ENCODE data around the gene NPR3. TPM values are rescaled to one million over a fixed set of nuclear protein-coding genes. Genes with fewer than 3 reads are reported as not detected.

NPR3 gene
- total and polyA plus RNA-seq, 4 donors: 0.70 to 15.4 (median 2.2) TPM

DNA sequence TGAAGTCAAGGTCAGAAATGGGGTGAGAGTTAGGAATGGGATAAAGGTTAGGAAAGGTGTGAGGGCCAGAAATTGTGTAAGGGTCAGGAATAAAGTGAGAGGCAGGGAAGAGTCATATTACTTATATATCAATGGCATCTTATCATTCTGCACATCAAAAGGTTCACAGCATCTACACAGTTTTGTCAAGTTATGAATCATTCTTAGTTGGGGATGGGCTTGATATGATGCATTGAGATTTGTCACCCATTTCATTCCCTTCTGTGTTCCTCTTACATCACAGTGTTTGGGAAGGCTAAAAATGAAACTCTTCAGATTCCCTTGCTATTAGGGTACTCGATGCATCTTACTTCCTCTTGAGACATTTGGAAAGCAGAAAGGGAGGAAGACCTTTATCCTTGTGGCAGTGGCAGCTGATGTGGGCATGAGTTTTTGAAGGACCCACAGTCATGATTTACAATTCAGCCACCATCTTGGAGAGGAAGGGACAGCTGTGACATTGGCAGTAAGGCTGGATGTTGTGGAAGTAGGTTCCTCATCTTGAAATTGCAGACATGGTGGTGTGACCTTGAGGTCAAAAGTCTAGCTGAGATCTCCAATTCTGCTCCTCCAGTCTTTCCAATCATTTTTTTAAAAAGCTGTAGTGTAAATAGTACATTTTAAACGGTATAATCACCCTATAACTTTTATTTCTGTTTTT lies 24.2 kb upstream of the NPR3 start:
- TF ChIP-seq NR2F2 (IDR thresholded peaks at IDR 0.05) (peak; percentile 66), HNF4A (conservative IDR thresholded peaks at IDR 0.05) (peak; percentile 76 to 85), JUND (IDR thresholded peaks at IDR 0.05) (no peak)
- 38% methylated on average over 2 of the region's 2 CpGs for WGBS
- Histone ChIP-seq H3K4me1 (ENCODE audit: control insufficient read depth in 4 of 4, insufficient read depth in 4 of 4, low read length in 3 of 4) (peaks cover 0 to 13% (median 13%) of the 10 kb centered on the region in 4 donors), H3K27ac (ENCODE audit: low read depth in 1 of 2, low read length in 2 of 2) (peak overlapping the region in 1 of 2 donors; percentile 9), H3K27me3 (ENCODE audit: control insufficient read depth in 4 of 4, insufficient read depth in 4 of 4, low read length in 3 of 4) (no peaks in the 10 kb centered on the region), H3K9me3 (ENCODE audit: control insufficient read depth in 4 of 4, low read length in 3 of 4) (peaks cover 0 to 3% (median 0%) of the 10 kb centered on the region in 4 donors), H3K36me3 (ENCODE audit: control insufficient read depth in 4 of 4, insufficient read depth in 3 of 4, low read depth in 1 of 4, low read length in 3 of 4) (peaks cover 0 to 3% (median 0%) of the 10 kb centered on the region in 4 donors), H3K9ac (ENCODE audit: low read depth in 1 of 2, low read length in 2 of 2) (no peak overlapping the region), H3K4me3 (ENCODE audit: low read depth in 1 of 3, low read length in 3 of 3) (no peak overlapping the region)
- DNase-seq (ENCODE audit: low spot score): no peak

- peaks cover 0 to 13% (median 13%) of the 10 kb centered on the region in 4 donors for H3K4me1 ChIP-seq (ENCODE audit: control insufficient read depth in 4 of 4, insufficient read depth in 4 of 4, low read length in 3 of 4)
- H3K27me3 ChIP-seq (ENCODE audit: control insufficient read depth in 4 of 4, insufficient read depth in 4 of 4, low read length in 3 of 4): no peaks in the 10 kb centered on the region
- H3K36me3 ChIP-seq (ENCODE audit: control insufficient read depth in 4 of 4, insufficient read depth in 3 of 4, low read depth in 1 of 4, low read length in 3 of 4): peaks cover 0 to 3% (median 0%) of the 10 kb centered on the region in 4 donors
- peaks cover 0 to 3% (median 0%) of the 10 kb centered on the region in 4 donors for H3K9me3 ChIP-seq (ENCODE audit: control insufficient read depth in 4 of 4, low read length in 3 of 4)
- TF ChIP-seq RXRA (IDR thresholded peaks at IDR 0.05) (peak; percentile 6 to 33), EGR1 (IDR thresholded peaks at IDR 0.05; ENCODE audit: low read depth in 2 of 2) (no peak), FOXA1 (IDR thresholded peaks at IDR 0.05) (no peak), GABPA (IDR thresholded peaks at IDR 0.05 in 1 of 2, conservative IDR thresholded peaks at IDR 0.05 in 1 of 2) (no peak), JUND (IDR thresholded peaks at IDR 0.05) (peak in 1 of 2 donors; percentile 11), YY1 (IDR thresholded peaks at IDR 0.05) (no peak), HNF4A (conservative IDR thresholded peaks at IDR 0.05) (peak in 1 of 2 donors; percentile 51), NR2F2 (IDR thresholded peaks at IDR 0.05) (peak; percentile 51), FOXA2 (IDR thresholded peaks at IDR 0.05) (no peak)
- TF ChIP-seq, protein P1, sequence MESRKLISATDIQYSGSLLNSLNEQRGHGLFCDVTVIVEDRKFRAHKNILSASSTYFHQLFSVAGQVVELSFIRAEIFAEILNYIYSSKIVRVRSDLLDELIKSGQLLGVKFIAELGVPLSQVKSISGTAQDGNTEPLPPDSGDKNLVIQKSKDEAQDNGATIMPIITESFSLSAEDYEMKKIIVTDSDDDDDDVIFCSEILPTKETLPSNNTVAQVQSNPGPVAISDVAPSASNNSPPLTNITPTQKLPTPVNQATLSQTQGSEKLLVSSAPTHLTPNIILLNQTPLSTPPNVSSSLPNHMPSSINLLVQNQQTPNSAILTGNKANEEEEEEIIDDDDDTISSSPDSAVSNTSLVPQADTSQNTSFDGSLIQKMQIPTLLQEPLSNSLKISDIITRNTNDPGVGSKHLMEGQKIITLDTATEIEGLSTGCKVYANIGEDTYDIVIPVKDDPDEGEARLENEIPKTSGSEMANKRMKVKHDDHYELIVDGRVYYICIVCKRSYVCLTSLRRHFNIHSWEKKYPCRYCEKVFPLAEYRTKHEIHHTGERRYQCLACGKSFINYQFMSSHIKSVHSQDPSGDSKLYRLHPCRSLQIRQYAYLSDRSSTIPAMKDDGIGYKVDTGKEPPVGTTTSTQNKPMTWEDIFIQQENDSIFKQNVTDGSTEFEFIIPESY (IDR thresholded peaks at IDR 0.05): no peak
- TF ChIP-seq, protein P2, sequence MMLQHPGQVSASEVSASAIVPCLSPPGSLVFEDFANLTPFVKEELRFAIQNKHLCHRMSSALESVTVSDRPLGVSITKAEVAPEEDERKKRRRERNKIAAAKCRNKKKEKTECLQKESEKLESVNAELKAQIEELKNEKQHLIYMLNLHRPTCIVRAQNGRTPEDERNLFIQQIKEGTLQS (IDR thresholded peaks at IDR 0.05): no peak
- no peak overlapping the region for H3K4me3 ChIP-seq (ENCODE audit: low read depth in 1 of 3, low read length in 3 of 3)
- no peak for DNase-seq (ENCODE audit: low spot score)
- no peak overlapping the region for H3K27ac ChIP-seq (ENCODE audit: low read depth in 1 of 2, low read length in 2 of 2)
- no peak overlapping the region for H3K9ac ChIP-seq (ENCODE audit: low read depth in 1 of 2, low read length in 2 of 2)
Observed at GRCh38 chr5:32687499-32687831, 23.7 kb upstream of the NPR3 start.

DNA sequence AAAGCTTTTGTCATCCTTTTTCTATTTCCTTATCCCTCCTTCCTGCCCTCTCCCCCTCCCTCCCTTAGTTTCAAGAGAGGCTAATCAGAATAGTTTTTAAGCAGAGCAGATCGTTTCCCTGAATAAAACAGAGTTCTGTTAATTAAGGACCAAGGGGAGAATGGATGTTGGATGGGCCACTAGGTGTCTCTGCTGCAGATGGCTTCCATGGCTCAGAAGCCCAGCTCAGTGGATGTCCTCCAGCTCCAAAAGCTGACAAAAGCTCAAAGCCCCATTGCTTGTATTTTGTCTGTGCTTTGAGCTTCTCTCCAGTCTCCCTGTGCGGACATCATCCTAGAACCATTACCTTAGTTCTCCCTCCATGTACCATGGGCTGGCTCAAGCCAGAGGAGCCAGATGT lies 21.0 kb upstream of the NPR3 start:
- Histone ChIP-seq H3K9me3 (ENCODE audit: control insufficient read depth in 4 of 4, low read length in 3 of 4) (no peaks in the 10 kb centered on the region), H3K9ac (ENCODE audit: low read depth in 1 of 2, low read length in 2 of 2) (no peak overlapping the region), H3K27me3 (ENCODE audit: control insufficient read depth in 4 of 4, insufficient read depth in 4 of 4, low read length in 3 of 4) (no peaks in the 10 kb centered on the region), H3K27ac (ENCODE audit: low read depth in 1 of 2, low read length in 2 of 2) (no peak overlapping the region), H3K4me1 (ENCODE audit: control insufficient read depth in 4 of 4, insufficient read depth in 4 of 4, low read length in 3 of 4) (peaks cover 0 to 13% (median 13%) of the 10 kb centered on the region in 4 donors), H3K4me3 (ENCODE audit: low read depth in 1 of 3, low read length in 3 of 3) (no peak overlapping the region), H3K36me3 (ENCODE audit: control insufficient read depth in 4 of 4, insufficient read depth in 3 of 4, low read depth in 1 of 4, low read length in 3 of 4) (no peaks in the 10 kb centered on the region)
- no peak for DNase-seq (ENCODE audit: low spot score)
- TF ChIP-seq, protein P3, sequence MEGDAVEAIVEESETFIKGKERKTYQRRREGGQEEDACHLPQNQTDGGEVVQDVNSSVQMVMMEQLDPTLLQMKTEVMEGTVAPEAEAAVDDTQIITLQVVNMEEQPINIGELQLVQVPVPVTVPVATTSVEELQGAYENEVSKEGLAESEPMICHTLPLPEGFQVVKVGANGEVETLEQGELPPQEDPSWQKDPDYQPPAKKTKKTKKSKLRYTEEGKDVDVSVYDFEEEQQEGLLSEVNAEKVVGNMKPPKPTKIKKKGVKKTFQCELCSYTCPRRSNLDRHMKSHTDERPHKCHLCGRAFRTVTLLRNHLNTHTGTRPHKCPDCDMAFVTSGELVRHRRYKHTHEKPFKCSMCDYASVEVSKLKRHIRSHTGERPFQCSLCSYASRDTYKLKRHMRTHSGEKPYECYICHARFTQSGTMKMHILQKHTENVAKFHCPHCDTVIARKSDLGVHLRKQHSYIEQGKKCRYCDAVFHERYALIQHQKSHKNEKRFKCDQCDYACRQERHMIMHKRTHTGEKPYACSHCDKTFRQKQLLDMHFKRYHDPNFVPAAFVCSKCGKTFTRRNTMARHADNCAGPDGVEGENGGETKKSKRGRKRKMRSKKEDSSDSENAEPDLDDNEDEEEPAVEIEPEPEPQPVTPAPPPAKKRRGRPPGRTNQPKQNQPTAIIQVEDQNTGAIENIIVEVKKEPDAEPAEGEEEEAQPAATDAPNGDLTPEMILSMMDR (IDR thresholded peaks at IDR 0.05; ENCODE audit: low read depth, low read length, missing input control): peak; percentile 20
- TF ChIP-seq, protein P1 (IDR thresholded peaks at IDR 0.05): no peak
- TF ChIP-seq RAD21 (IDR thresholded peaks at IDR 0.05): peak; percentile 43 to 64
- TF ChIP-seq HNF4A (conservative IDR thresholded peaks at IDR 0.05): no peak
- TF ChIP-seq YY1 (IDR thresholded peaks at IDR 0.05): no peak
- TF ChIP-seq JUND (IDR thresholded peaks at IDR 0.05): no peak
- no peak for TF ChIP-seq TAF1 (conservative IDR thresholded peaks at IDR 0.05)
- TF ChIP-seq NR2F2 (IDR thresholded peaks at IDR 0.05): no peak
- WGBS: 63% methylated on average over 2 of the region's 2 CpGs

All from liver (tissue), 9 donors.